Osteoblast (primary cell): ENCODE measurements around the gene NPR3. TPM values are rescaled to one million over a fixed set of nuclear protein-coding genes. Genes with fewer than 3 reads are reported as not detected.

Experiments used
- DNase-seq: peaks from one replicate; pipeline ENCODE4 v3.0.0; 2011; ENCODE audit warnings: low spot score, mixed read lengths; ENCODE audit not compliant: insufficient read length; ENCODE audit errors: missing footprints
- H2AFZ ChIP-seq: 2 replicates; pipeline ENCODE4 v1.6.0; 2011; ENCODE audit warnings: mild to moderate bottlenecking, low read length
- H3K27ac ChIP-seq: 2 replicates; pipeline ENCODE4 v1.5.1; 2011; ENCODE audit warnings: mild to moderate bottlenecking, low read depth, low read length, moderate library complexity
- H3K27me3 ChIP-seq: 2 replicates; pipeline ENCODE4 v1.6.0; 2012; ENCODE audit warnings: mild to moderate bottlenecking, control low read depth, inconsistent platforms, low read length, moderate library complexity; ENCODE audit not compliant: insufficient read depth
- H3K36me3 ChIP-seq: 2 replicates; pipeline ENCODE4 v1.5.1; 2011; ENCODE audit warnings: mild to moderate bottlenecking, low read length, control low read depth, moderate library complexity; ENCODE audit not compliant: insufficient read depth
- H3K4me1 ChIP-seq: 2 replicates; pipeline ENCODE4 v1.5.1; 2011; ENCODE audit warnings: mild to moderate bottlenecking, low read length, control low read depth, moderate library complexity; ENCODE audit not compliant: insufficient read depth
- H3K4me2 ChIP-seq: 2 replicates; pipeline ENCODE4 v1.6.0; 2011; ENCODE audit warnings: mild to moderate bottlenecking, low read length; ENCODE audit not compliant: insufficient read depth
- H3K4me3 ChIP-seq: fragments of 200-600 bp; sonication (generic); 3 replicates; pipeline ENCODE4 v1.5.1; 2012; ENCODE audit warnings: mild to moderate bottlenecking, low read length, inconsistent platforms; ENCODE audit not compliant: insufficient read depth
- H3K79me2 ChIP-seq: 2 replicates; pipeline ENCODE4 v1.6.0; 2012; ENCODE audit warnings: mild to moderate bottlenecking, low read length, control low read depth, inconsistent platforms; ENCODE audit not compliant: insufficient read depth
- H3K9me3 ChIP-seq: 2 replicates; pipeline ENCODE4 v1.5.1; 2011; ENCODE audit warnings: low read depth, low read length, control low read depth
- H4K20me1 ChIP-seq: 2 replicates; pipeline ENCODE4 v1.6.0; 2012; ENCODE audit warnings: mild to moderate bottlenecking, low read length, control low read depth; ENCODE audit not compliant: insufficient read depth
- total RNA-seq: library from RNA; depleted of rRNA; stranded (reverse); fragments of >200 nt; gene quantifications from 2 replicates; pipeline ENCODE4 v1.2.3, GENCODE V29; 2012
- TF ChIP-seq, protein P1 (sequence below): IDR thresholded peaks from 2 replicates; pipeline ENCODE4 v1.5.1; 2011; ENCODE audit warnings: mild to moderate bottlenecking, low read depth, low read length, moderate library complexity; ENCODE audit errors: extremely low read depth

NPR3 gene
- total RNA-seq, 1 donor = 92.3 TPM

DNA sequence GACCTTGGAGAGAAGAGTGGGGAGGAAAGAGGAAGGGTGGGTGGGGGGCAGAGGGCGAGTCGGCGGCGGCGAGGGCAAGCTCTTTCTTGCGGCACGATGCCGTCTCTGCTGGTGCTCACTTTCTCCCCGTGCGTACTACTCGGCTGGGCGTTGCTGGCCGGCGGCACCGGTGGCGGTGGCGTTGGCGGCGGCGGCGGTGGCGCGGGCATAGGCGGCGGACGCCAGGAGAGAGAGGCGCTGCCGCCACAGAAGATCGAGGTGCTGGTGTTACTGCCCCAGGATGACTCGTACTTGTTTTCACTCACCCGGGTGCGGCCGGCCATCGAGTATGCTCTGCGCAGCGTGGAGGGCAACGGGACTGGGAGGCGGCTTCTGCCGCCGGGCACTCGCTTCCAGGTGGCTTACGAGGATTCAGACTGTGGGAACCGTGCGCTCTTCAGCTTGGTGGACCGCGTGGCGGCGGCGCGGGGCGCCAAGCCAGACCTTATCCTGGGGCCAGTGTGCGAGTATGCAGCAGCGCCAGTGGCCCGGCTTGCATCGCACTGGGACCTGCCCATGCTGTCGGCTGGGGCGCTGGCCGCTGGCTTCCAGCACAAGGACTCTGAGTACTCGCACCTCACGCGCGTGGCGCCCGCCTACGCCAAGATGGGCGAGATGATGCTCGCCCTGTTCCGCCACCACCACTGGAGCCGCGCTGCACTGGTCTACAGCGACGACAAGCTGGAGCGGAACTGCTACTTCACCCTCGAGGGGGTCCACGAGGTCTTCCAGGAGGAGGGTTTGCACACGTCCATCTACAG lies 760 bp downstream of the NPR3 start:
- peak overlapping the region; percentile 54 for H2AFZ ChIP-seq
- DNase-seq = peak; percentile 90
- peak overlapping the region; percentile 73 for H3K4me2 ChIP-seq
- TF ChIP-seq, protein P1, sequence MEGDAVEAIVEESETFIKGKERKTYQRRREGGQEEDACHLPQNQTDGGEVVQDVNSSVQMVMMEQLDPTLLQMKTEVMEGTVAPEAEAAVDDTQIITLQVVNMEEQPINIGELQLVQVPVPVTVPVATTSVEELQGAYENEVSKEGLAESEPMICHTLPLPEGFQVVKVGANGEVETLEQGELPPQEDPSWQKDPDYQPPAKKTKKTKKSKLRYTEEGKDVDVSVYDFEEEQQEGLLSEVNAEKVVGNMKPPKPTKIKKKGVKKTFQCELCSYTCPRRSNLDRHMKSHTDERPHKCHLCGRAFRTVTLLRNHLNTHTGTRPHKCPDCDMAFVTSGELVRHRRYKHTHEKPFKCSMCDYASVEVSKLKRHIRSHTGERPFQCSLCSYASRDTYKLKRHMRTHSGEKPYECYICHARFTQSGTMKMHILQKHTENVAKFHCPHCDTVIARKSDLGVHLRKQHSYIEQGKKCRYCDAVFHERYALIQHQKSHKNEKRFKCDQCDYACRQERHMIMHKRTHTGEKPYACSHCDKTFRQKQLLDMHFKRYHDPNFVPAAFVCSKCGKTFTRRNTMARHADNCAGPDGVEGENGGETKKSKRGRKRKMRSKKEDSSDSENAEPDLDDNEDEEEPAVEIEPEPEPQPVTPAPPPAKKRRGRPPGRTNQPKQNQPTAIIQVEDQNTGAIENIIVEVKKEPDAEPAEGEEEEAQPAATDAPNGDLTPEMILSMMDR = no peak
- H4K20me1 ChIP-seq = peaks cover 8% of the 10 kb centered on the region
- H3K79me2 ChIP-seq = peaks cover 49% of the 10 kb centered on the region
- H3K9me3 ChIP-seq = no peaks in the 10 kb centered on the region
- H3K27me3 ChIP-seq = no peaks in the 10 kb centered on the region
- peak overlapping the region; percentile 71 for H3K27ac ChIP-seq
- H3K4me1 ChIP-seq = peaks cover 23% of the 10 kb centered on the region
- H3K36me3 ChIP-seq = peaks cover 9% of the 10 kb centered on the region
- peak overlapping the region; percentile 83 for H3K4me3 ChIP-seq

DNA sequence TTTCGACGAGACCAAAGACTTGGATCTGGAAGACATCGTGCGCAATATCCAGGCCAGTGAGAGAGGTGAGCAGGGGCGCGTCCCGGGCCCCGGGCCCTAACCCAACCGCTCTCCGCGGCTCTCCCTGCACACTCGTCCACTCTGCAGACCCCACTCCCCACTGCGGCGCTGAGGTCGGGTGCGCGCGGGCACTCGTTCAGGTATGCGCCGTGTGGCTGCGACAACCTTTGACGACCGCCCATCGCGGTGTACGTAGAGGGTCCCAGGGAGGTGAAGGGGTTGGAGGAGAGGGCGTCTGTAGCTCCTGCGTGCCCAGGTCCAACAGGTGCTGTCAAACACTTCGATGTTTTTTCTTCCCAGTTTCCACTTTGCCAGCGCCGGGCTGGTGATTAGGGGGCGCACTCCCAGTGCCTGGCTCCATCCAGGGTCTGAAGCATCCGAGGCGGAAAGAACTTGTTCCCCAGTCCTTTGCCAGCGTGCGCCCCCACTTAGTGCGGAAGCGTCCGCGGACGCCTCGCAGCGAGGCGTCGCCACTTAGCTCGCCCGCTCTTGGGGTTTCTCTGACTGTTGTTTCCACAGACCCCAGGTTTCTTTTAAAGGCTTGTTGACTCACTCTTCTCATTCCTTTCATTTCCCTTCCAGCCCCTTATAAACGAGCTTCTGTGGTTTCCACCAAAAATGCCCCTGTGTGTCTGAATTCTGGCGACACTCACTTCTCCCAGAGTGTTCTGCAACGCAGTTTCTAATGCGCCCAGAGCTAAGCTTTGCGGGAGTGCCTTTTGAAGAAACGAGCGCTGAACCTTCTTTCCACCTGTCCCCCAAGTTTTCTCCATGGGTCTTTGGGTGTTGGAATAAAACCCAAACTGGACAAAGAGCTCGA lies 1.6 kb downstream of the NPR3 start:
- DNase-seq = peak; percentile 81

DNA sequence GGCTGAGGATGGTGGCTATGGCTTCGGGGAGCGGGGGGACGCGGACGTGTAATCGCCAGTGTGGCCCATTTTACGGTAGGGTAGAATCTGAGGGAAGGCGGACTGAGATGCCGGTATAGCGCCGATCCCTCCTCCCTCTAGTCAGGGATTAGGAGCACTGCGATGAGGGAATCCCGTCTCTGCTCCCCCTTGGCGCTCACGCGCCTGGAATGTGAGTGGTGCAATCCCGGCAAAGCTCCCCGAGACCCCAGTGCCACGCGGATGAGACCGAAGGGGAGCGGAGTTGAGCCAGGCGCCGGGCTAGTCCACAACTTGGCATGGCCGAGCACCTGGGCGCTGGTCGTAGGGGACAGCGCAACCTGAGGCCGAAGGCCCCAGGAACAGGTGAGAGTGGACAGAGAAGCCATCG lies 2.2 kb downstream of the NPR3 start:
- Histone ChIP-seq H3K9me3 (no peaks in the 10 kb centered on the region), H3K27me3 (no peaks in the 10 kb centered on the region), H3K4me2 (peak overlapping the region; percentile 73), H3K79me2 (peaks cover 59% of the 10 kb centered on the region), H3K36me3 (peaks cover 9% of the 10 kb centered on the region), H2AFZ (peak overlapping the region; percentile 51), H3K4me1 (peaks cover 23% of the 10 kb centered on the region), H3K4me3 (peak overlapping the region; percentile 83), H3K27ac (peak overlapping the region; percentile 71), H4K20me1 (peaks cover 8% of the 10 kb centered on the region)
- DNase-seq = peak; percentile 84
- TF ChIP-seq, protein P1 = no peak

More for the DNA sequence above, 1.6 kb downstream of the NPR3 start:
- Histone ChIP-seq H3K4me3 (peak overlapping the region; percentile 83), H3K79me2 (peaks cover 55% of the 10 kb centered on the region), H2AFZ (peak overlapping the region; percentile 54), H3K27ac (peak overlapping the region; percentile 71), H3K4me1 (peaks cover 23% of the 10 kb centered on the region), H3K27me3 (no peaks in the 10 kb centered on the region), H4K20me1 (peaks cover 8% of the 10 kb centered on the region), H3K4me2 (peak overlapping the region; percentile 73), H3K9me3 (no peaks in the 10 kb centered on the region), H3K36me3 (peaks cover 9% of the 10 kb centered on the region)
- TF ChIP-seq, protein P1 = peak; percentile 23
